Heart left ventricle (tissue), 16 donors: ENCODE results near the gene ZC3HAV1. TPM values are rescaled to one million over a fixed set of nuclear protein-coding genes. Genes with fewer than 3 reads are reported as not detected.
A peak's percentile ranks its signal among the peaks of the same experiment; 100 is the strongest.

Experiments
- ATAC-seq, 4 donors: fragments of 200-7000 bp; cut with Tn5 transposase; one replicate each; pipeline ENCODE4 v1.9.1; 2020 to 2022; ENCODE audit warnings: moderate library complexity in 4 of 4, mild to moderate bottlenecking in 3 of 4, moderate number of reproducible peaks in 1 of 4
- DNase-seq, 5 donors: peaks; one replicate each; pipeline ENCODE4 v3.0.0-alpha.2; 2020
- H3K27ac ChIP-seq, 12 donors: fragments of 200-600 bp; sonication (generic) in 4 of 12; one replicate each; pipeline versions ENCODE4 v1.5.0 to v1.8.0; 2016 to 2022; ENCODE audit warnings: mild to moderate bottlenecking in 2 of 12
- H3K27me3 ChIP-seq, 9 donors: fragments of 200-600 bp; sonication (generic) in 2 of 9; one replicate each; pipeline versions ENCODE4 v1.5.1 to v1.8.0; 2016 to 2022; ENCODE audit warnings: mild to moderate bottlenecking in 3 of 9
- H3K36me3 ChIP-seq, 9 donors: fragments of 200-600 bp; sonication (generic) in 2 of 9; one replicate each; pipeline versions ENCODE4 v1.5.0 to v1.8.0; 2018 to 2022; ENCODE audit warnings: mild to moderate bottlenecking in 2 of 9
- H3K4me1 ChIP-seq, 12 donors: fragments of 200-600 bp; sonication (generic) in 4 of 12; one replicate each; pipeline versions ENCODE4 v1.5.0 to v1.8.0; 2016 to 2022; ENCODE audit warnings: mild to moderate bottlenecking in 3 of 12
- H3K4me3 ChIP-seq, 12 donors: fragments of 200-600 bp; sonication (generic) in 4 of 12; one replicate each; pipeline versions ENCODE4 v1.5.0 to v1.8.0; 2017 to 2022; ENCODE audit warnings: mild to moderate bottlenecking in 9 of 12, moderate library complexity in 4 of 12
- H3K9me3 ChIP-seq, 12 donors: fragments of 200-600 bp; sonication (generic) in 4 of 12; one replicate each; pipeline versions ENCODE4 v1.5.0 to v1.8.0; 2016 to 2022; ENCODE audit warnings: mild to moderate bottlenecking in 1 of 12
- POLR2A ChIP-seq, 2 donors: fragments of 450-650 bp; IDR thresholded peaks; one replicate each; pipeline ENCODE4 v1.6.1; 2017; ENCODE audit warnings: antibody characterized with exemption in 2 of 2, mild to moderate bottlenecking in 2 of 2, moderate library complexity in 2 of 2
- WGBS, 4 donors: extraction: QIAGEN DNeasy Blood & Tissue Kit in 2 of 4; methylation state at CpG; one replicate each; pipeline versions ENCODE4 v1.1.5 to v1.1.7; 2013 to 2018; 5-methylcytosine and 5-hydroxymethylcytosine counted together
- intact Hi-C, 10 donors: fragments of 100-400 bp; cut with DNase I; formaldehyde crosslinking; loops; one replicate each; pipeline versions ENCODE4 v1.11.1 to v1.14.2; 2022
- polyA plus RNA-seq, 2 donors: library from polyadenylated mRNA; stranded (reverse); fragments of 200-250 nt; gene quantifications; one replicate each; pipeline ENCODE4 v1.2.3, GENCODE V29; 2013
- total RNA-seq, 9 donors: library from RNA; depleted of rRNA in 2 of 9; stranded (reverse); fragments of >200 nt in 2 of 9; fragmentation: NEBNext Ultra II Directional in 3 of 9; extraction: Animal tissue kit (Norgen Biotek cat#: 25700) in 3 of 9; gene quantifications; one replicate each; pipeline versions ENCODE4 v1.1.0 to v1.2.4, GENCODE V29; 2016 to 2023
- TF ChIP-seq, protein P1 (sequence below), 12 donors: fragments of 200-600 bp; sonication (generic) in 4 of 12; IDR thresholded peaks; one replicate each; pipeline versions ENCODE4 v1.5.0 to v1.8.0; 2018 to 2022; ENCODE audit warnings: antibody characterized with exemption in 12 of 12, mild to moderate bottlenecking in 5 of 12
- donor health status: ischemic (EF 13 %, LVEDD 7.1; RV severe dilation, severe dysfunction).
- donor health status: healthy with polysubstance abuse.
- donor health status: DM: no; HTN: yes; CAD: no.
- donor health status: DM: no; HTN: no; CAD: no.
- donor health status: ischemic (EF 25% LVEDD 6.9; RV normal size, moderate dysfunction).
- donor health status: ischemic (EF 25% LVEDD 5.7; RV mildly dilated, moderate dysfunction).
- donor health status: healthy.
- donor health status: DM: yes; HTN: yes; CAD: no.
- donor health status: ischemic (EF 35%, LVEDD 5.7; RV mildly dilated, moderate dysfunction).
- donor health status: nonischemic (EF 11% LVEDD 7.7; RV severe dilation, severe dysfunction).
- donor health status: DM: yes; HTN: yes; CAD: no.
- donor health status: PGD.
- donor health status: ischemic (EF 29% LVEDD 5.4; RV normal size, mild dysfunction).
- donor health status: nonischemic (EF 23%, LVEDD 6.1; RV moderate dilation, normal function).

Gene ZC3HAV1
- total and polyA plus RNA-seq, 11 donors, result 2.8 to 31.9 (median 7.1) TPM

DNA sequence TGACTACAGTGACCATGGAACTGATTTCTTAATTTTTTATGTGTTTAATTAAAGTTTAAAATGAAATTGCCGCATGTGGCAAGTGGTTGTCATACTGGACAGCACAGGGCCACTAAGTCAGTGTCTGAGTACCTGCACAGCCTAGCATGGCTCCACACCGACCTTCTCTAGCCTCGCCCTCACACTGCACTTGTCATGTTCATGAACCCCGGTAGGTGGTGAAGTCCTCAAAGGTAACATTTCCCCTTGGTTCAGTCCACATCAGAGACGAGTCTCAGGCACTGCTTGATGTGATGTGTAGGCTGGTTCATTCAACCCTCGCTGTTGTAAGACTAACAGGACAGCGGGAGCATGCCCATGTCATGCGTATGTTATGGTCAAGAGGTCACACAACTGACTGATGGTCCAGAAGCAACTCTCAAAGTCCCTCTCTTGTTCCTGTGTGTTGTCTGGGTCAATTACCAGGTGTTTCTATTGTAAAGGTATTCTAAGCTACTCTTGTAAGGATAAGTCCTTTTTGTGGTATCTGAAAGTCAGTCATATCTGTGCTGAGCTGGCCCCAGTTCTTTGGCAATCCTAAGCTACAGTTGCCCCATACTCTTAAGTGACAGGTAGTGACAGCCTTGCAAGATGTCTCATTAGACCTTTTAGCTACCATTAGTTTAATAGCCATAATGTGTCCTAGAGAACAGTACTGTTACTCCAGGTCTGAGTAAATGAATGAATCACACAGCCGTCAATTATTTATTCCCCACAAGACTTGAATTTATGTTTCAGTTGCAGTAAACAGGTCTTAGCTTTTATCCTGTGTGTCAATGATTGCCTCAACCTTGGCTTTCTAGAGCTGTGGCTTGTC, 40.7 kb downstream of the ZC3HAV1 start:
- DNase-seq (no peak), ATAC-seq (no peak)
- H3K4me1 ChIP-seq, result peaks cover 0 to 23% (median 0%) of the 10 kb centered on the region in 12 donors
- no peak for TF ChIP-seq POLR2A (IDR thresholded peaks at IDR 0.05)
- TF ChIP-seq, protein P1, sequence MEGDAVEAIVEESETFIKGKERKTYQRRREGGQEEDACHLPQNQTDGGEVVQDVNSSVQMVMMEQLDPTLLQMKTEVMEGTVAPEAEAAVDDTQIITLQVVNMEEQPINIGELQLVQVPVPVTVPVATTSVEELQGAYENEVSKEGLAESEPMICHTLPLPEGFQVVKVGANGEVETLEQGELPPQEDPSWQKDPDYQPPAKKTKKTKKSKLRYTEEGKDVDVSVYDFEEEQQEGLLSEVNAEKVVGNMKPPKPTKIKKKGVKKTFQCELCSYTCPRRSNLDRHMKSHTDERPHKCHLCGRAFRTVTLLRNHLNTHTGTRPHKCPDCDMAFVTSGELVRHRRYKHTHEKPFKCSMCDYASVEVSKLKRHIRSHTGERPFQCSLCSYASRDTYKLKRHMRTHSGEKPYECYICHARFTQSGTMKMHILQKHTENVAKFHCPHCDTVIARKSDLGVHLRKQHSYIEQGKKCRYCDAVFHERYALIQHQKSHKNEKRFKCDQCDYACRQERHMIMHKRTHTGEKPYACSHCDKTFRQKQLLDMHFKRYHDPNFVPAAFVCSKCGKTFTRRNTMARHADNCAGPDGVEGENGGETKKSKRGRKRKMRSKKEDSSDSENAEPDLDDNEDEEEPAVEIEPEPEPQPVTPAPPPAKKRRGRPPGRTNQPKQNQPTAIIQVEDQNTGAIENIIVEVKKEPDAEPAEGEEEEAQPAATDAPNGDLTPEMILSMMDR (IDR thresholded peaks at IDR 0.05), result no peak
- H3K27ac ChIP-seq, result no peak overlapping the region
- no peaks in the 10 kb centered on the region for H3K9me3 ChIP-seq
- peaks cover 0 to 100% (median 91%) of the 10 kb centered on the region in 9 donors for H3K36me3 ChIP-seq
- intact Hi-C loops, result loop anchor here in 1 of 10 donors (5.0 kb wide), 1 partner anchor 41 kb away; no protein-coding TSS in a partner anchor
- WGBS, 4 donors, result 96 to 98% (median 97%) methylated on average over 9 of the region's 9 CpGs
- no peaks in the 10 kb centered on the region for H3K27me3 ChIP-seq
- H3K4me3 ChIP-seq, result no peak overlapping the region

DNA sequence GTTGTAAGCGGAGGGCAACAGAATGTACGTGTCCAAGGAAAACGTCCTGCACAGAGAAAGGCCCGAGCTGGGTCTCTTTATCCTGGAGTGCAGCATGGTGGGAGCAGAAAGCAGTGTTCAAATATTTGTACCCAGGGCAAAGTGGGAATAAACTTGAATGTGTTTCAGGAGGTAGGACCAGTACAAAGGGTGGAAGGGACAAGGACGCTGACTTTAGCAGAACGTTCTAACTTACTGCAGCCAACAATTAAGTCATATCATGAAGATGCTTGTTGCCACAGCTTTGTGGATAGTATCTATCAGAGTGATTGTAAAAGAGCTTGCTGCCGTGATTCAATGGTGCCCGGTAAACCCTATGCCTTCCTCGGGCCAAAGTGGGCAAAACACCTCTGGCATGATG, 43.2 kb downstream of the ZC3HAV1 start:
- H3K4me3 ChIP-seq, result no peak overlapping the region
- no peaks in the 10 kb centered on the region for H3K27me3 ChIP-seq
- H3K36me3 ChIP-seq, result peaks cover 0 to 100% (median 91%) of the 10 kb centered on the region in 9 donors
- H3K9me3 ChIP-seq, result no peaks in the 10 kb centered on the region
- ATAC-seq (no peak), DNase-seq (no peak)
- intact Hi-C loops, result loop anchor here in 1 of 10 donors (5.0 kb wide), 1 partner anchor 39 kb away; no protein-coding TSS in a partner anchor
- H3K27ac ChIP-seq, result peak overlapping the region in 1 of 12 donors; percentile 8
- H3K4me1 ChIP-seq, result peaks cover 0 to 9% (median 0%) of the 10 kb centered on the region in 12 donors
- 67 to 78% (median 73%) methylated on average over 9 of the region's 9 CpGs for WGBS, 4 donors
- TF ChIP-seq, protein P1 (IDR thresholded peaks at IDR 0.05), result no peak
- no peak for TF ChIP-seq POLR2A (IDR thresholded peaks at IDR 0.05)

DNA sequence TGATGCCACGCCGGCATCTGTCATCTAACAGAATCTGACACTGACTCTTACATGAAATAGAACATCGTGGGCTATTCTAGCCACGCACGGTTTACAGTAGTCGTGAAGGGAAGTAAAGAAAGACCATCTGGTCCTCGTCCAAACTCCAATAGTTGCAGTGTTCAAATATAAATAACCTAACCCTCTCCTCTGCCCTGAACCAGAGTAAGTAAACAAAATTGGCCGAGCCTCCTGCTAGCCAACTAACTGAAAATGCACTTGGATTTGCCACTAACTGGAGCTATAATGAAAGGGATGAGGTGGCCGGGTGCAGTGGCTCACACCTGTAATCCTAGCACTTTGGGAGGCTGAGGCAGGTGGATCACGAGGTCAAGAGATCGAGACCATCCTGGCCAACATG, 44.2 kb downstream of the ZC3HAV1 start:
- H3K27me3 ChIP-seq, result no peaks in the 10 kb centered on the region
- no peak overlapping the region for H3K27ac ChIP-seq
- H3K4me3 ChIP-seq, result no peak overlapping the region
- H3K36me3 ChIP-seq, result peaks cover 0 to 100% (median 92%) of the 10 kb centered on the region in 9 donors
- TF ChIP-seq, protein P1 (IDR thresholded peaks at IDR 0.05), result no peak
- TF ChIP-seq POLR2A (IDR thresholded peaks at IDR 0.05), result no peak
- ATAC-seq (peak in 1 of 4 donors; percentile 5), DNase-seq (no peak)
- intact Hi-C loops, result loop anchor here in 1 of 10 donors (5.0 kb wide), 1 partner anchor 38 kb away; no protein-coding TSS in a partner anchor
- H3K4me1 ChIP-seq, result peaks cover 0 to 17% (median 3%) of the 10 kb centered on the region in 12 donors
- no peaks in the 10 kb centered on the region for H3K9me3 ChIP-seq
- 87 to 92% (median 90%) methylated on average over 11 of the region's 11 CpGs for WGBS, 4 donors

DNA sequence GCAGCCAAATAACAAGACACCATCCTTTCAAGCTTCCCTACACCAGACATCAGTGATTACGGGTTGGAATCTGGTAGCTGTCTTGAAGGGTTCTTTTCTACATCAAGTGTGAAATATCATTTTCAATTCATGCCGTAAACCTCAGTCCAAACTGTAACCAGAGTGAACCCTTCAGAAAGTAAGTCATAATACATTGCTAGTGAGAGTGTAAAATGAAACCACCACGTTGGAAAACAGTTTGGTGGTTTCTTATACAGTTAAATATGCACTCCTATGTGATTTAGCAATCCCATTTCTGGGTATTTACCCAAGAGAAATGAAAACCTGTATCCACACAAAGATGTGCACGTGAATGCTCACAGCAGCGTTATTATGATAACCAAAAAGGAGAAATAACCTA, 48.1 kb downstream of the ZC3HAV1 start:
- Histone ChIP-seq H3K36me3 (peaks cover 0 to 96% (median 65%) of the 10 kb centered on the region in 9 donors), H3K27ac (peak overlapping the region in 2 of 12 donors; percentile 53 to 57), H3K27me3 (no peaks in the 10 kb centered on the region), H3K9me3 (no peaks in the 10 kb centered on the region), H3K4me3 (no peak overlapping the region), H3K4me1 (peaks cover 0 to 32% (median 10%) of the 10 kb centered on the region in 12 donors)
- no peak for ATAC-seq
- no peak for DNase-seq
- no peak for TF ChIP-seq POLR2A (IDR thresholded peaks at IDR 0.05)
- TF ChIP-seq, protein P1 (IDR thresholded peaks at IDR 0.05), result no peak
- intact Hi-C loops, result loop anchor here in 1 of 10 donors (5.0 kb wide), 1 partner anchor 39 kb away; no protein-coding TSS in a partner anchor
- WGBS, 4 donors, result 86 to 88% (median 87%) methylated on average over 5 of the region's 5 CpGs
